K562 (cell line): ENCODE measurements around the gene SLC12A4. TPM values are rescaled to one million over a fixed set of nuclear protein-coding genes. Genes with fewer than 3 reads are reported as not detected.

Experiments
- CC2D1A ChIP-seq: fragments of 450-650 bp; IDR thresholded peaks from 2 replicates; pipeline ENCODE4 v1.6.1; 2017; ENCODE audit warnings: mild to moderate bottlenecking
- CSDE1 ChIP-seq, 2 experiments: fragments of 450-650 bp; IDR thresholded peaks; 2 replicates each; pipeline ENCODE4 v1.6.1; 2016; ENCODE audit warnings: mild to moderate bottlenecking in 1 of 2
- HMGN3 ChIP-seq: IDR thresholded peaks from 2 replicates; pipeline ENCODE4 v1.6.1; 2011; ENCODE audit warnings: borderline replicate concordance, low read depth, mild to moderate bottlenecking, mixed read lengths, low read length; ENCODE audit not compliant: insufficient read length; ENCODE audit errors: extremely low read depth
- MLLT1 ChIP-seq, 2 experiments: fragments of 450-650 bp; IDR thresholded peaks; 2 replicates each; pipeline ENCODE4 v1.6.1; 2016
- RBM34 ChIP-seq: fragments of 200-400 bp; formaldehyde crosslinking; IDR thresholded peaks from 2 replicates; pipeline ENCODE4 v1.6.1; 2018; ENCODE audit warnings: low read length, borderline replicate concordance; ENCODE audit not compliant: insufficient read depth
- TAF7 ChIP-seq: fragments of 450-650 bp; IDR thresholded peaks from 2 replicates; pipeline ENCODE4 v1.6.1; 2016; ENCODE audit warnings: missing genetic modification characterization, missing compliant biosample characterization
- ZNF224 ChIP-seq: sonication (generic); formaldehyde crosslinking; IDR thresholded peaks from 2 replicates; pipeline ENCODE4 v1.8.0; 2022; ENCODE audit warnings: mild to moderate bottlenecking, missing genetic modification reagents
- polyA plus RNA-seq, 8 experiments: library from polyadenylated mRNA; depleted of rRNA in 4 of 8; stranded (reverse) in 5 of 8; unstranded in 3 of 8; fragments of >200 nt; fragmentation: Nextera tagmentation in 2 of 8; fragmentation: Illumina TruSeq in 1 of 8; extraction: Ambion mirVana in 2 of 8; extraction: Trizol in 1 of 8; gene quantifications; 2 replicates each; pipeline versions ENCODE4 v1.2.1 to v1.2.3, GENCODE V29; 2011 to 2014; ENCODE audit warnings: inconsistent platforms in 1 of 8, missing spikeins in 1 of 8
- total RNA-seq, 7 experiments: library from RNA; depleted of rRNA in 6 of 7; stranded (reverse); fragments of >200 nt in 6 of 7; fragmentation: Illumina TruSeq in 2 of 7; extraction: Trizol in 2 of 7; gene quantifications; 2 replicates each; pipeline versions ENCODE4 v1.2.1 to v1.2.3, GENCODE V29; 2011 to 2021; ENCODE audit warnings: low replicate concordance in 1 of 7
- TF ChIP-seq, protein P1 (sequence below): fragments of 200-800 bp; sonication (Bioruptor generic); IDR thresholded peaks from 2 replicates; pipeline ENCODE4 v1.6.1; 2017; ENCODE audit warnings: missing genetic modification characterization, missing compliant biosample characterization
- TF ChIP-seq, protein P2 (sequence below): fragments of 200-600 bp; sonication (generic); IDR thresholded peaks from one replicate; pipeline ENCODE4 v1.6.1; 2012; ENCODE audit warnings: mild to moderate bottlenecking, low read depth, low read length, inconsistent platforms
- TF ChIP-seq, protein P3 (sequence below): fragments of 250-450 bp; sonication (Bioruptor Pico); IDR thresholded peaks from 2 replicates; pipeline ENCODE4 v1.5.0; 2022; ENCODE audit warnings: mild to moderate bottlenecking

Gene SLC12A4
- total and polyA plus RNA-seq, 9 of the 15 experiments (the other 6 are each of a cell fraction or from before 2014, with no cell fraction given) = 0.75 to 43.5 (median 15.0) TPM

GRCh38 chr16:67993207-67994039 lies 25.0 kb upstream of the SLC12A4 start (continued):
- TF ChIP-seq, protein P1, sequence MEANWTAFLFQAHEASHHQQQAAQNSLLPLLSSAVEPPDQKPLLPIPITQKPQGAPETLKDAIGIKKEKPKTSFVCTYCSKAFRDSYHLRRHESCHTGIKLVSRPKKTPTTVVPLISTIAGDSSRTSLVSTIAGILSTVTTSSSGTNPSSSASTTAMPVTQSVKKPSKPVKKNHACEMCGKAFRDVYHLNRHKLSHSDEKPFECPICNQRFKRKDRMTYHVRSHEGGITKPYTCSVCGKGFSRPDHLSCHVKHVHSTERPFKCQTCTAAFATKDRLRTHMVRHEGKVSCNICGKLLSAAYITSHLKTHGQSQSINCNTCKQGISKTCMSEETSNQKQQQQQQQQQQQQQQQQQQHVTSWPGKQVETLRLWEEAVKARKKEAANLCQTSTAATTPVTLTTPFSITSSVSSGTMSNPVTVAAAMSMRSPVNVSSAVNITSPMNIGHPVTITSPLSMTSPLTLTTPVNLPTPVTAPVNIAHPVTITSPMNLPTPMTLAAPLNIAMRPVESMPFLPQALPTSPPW (CRISPR knock-in tag) = peak; percentile 75
- TF ChIP-seq MLLT1 (IDR thresholded peaks at IDR 0.05) (peak; percentile 19 to 64; a peak in 1 of 4 replicates), TAF7 (tag) (peak; percentile 61), CSDE1 (IDR thresholded peaks at IDR 0.05) (no peak), CC2D1A (peak; percentile 79), HMGN3 (peak; percentile 74), RBM34 (no peak), ZNF224 (CRISPR knock-in tag) (no peak)
- TF ChIP-seq, protein P2, sequence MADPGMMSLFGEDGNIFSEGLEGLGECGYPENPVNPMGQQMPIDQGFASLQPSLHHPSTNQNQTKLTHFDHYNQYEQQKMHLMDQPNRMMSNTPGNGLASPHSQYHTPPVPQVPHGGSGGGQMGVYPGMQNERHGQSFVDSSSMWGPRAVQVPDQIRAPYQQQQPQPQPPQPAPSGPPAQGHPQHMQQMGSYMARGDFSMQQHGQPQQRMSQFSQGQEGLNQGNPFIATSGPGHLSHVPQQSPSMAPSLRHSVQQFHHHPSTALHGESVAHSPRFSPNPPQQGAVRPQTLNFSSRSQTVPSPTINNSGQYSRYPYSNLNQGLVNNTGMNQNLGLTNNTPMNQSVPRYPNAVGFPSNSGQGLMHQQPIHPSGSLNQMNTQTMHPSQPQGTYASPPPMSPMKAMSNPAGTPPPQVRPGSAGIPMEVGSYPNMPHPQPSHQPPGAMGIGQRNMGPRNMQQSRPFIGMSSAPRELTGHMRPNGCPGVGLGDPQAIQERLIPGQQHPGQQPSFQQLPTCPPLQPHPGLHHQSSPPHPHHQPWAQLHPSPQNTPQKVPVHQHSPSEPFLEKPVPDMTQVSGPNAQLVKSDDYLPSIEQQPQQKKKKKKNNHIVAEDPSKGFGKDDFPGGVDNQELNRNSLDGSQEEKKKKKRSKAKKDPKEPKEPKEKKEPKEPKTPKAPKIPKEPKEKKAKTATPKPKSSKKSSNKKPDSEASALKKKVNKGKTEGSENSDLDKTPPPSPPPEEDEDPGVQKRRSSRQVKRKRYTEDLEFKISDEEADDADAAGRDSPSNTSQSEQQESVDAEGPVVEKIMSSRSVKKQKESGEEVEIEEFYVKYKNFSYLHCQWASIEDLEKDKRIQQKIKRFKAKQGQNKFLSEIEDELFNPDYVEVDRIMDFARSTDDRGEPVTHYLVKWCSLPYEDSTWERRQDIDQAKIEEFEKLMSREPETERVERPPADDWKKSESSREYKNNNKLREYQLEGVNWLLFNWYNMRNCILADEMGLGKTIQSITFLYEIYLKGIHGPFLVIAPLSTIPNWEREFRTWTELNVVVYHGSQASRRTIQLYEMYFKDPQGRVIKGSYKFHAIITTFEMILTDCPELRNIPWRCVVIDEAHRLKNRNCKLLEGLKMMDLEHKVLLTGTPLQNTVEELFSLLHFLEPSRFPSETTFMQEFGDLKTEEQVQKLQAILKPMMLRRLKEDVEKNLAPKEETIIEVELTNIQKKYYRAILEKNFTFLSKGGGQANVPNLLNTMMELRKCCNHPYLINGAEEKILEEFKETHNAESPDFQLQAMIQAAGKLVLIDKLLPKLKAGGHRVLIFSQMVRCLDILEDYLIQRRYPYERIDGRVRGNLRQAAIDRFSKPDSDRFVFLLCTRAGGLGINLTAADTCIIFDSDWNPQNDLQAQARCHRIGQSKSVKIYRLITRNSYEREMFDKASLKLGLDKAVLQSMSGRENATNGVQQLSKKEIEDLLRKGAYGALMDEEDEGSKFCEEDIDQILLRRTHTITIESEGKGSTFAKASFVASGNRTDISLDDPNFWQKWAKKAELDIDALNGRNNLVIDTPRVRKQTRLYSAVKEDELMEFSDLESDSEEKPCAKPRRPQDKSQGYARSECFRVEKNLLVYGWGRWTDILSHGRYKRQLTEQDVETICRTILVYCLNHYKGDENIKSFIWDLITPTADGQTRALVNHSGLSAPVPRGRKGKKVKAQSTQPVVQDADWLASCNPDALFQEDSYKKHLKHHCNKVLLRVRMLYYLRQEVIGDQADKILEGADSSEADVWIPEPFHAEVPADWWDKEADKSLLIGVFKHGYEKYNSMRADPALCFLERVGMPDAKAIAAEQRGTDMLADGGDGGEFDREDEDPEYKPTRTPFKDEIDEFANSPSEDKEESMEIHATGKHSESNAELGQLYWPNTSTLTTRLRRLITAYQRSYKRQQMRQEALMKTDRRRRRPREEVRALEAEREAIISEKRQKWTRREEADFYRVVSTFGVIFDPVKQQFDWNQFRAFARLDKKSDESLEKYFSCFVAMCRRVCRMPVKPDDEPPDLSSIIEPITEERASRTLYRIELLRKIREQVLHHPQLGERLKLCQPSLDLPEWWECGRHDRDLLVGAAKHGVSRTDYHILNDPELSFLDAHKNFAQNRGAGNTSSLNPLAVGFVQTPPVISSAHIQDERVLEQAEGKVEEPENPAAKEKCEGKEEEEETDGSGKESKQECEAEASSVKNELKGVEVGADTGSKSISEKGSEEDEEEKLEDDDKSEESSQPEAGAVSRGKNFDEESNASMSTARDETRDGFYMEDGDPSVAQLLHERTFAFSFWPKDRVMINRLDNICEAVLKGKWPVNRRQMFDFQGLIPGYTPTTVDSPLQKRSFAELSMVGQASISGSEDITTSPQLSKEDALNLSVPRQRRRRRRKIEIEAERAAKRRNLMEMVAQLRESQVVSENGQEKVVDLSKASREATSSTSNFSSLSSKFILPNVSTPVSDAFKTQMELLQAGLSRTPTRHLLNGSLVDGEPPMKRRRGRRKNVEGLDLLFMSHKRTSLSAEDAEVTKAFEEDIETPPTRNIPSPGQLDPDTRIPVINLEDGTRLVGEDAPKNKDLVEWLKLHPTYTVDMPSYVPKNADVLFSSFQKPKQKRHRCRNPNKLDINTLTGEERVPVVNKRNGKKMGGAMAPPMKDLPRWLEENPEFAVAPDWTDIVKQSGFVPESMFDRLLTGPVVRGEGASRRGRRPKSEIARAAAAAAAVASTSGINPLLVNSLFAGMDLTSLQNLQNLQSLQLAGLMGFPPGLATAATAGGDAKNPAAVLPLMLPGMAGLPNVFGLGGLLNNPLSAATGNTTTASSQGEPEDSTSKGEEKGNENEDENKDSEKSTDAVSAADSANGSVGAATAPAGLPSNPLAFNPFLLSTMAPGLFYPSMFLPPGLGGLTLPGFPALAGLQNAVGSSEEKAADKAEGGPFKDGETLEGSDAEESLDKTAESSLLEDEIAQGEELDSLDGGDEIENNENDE = no peak
- TF ChIP-seq, protein P3, sequence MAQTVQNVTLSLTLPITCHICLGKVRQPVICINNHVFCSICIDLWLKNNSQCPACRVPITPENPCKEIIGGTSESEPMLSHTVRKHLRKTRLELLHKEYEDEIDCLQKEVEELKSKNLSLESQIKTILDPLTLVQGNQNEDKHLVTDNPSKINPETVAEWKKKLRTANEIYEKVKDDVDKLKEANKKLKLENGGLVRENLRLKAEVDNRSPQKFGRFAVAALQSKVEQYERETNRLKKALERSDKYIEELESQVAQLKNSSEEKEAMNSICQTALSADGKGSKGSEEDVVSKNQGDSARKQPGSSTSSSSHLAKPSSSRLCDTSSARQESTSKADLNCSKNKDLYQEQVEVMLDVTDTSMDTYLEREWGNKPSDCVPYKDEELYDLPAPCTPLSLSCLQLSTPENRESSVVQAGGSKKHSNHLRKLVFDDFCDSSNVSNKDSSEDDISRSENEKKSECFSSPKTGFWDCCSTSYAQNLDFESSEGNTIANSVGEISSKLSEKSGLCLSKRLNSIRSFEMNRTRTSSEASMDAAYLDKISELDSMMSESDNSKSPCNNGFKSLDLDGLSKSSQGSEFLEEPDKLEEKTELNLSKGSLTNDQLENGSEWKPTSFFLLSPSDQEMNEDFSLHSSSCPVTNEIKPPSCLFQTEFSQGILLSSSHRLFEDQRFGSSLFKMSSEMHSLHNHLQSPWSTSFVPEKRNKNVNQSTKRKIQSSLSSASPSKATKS (CRISPR knock-in tag) = no peak
